GM23338 (cell line): ENCODE data around the gene RNF20. TPM values are rescaled to one million over a fixed set of nuclear protein-coding genes. Genes with fewer than 3 reads are reported as not detected.

ENCODE experiments used
- ATAC-seq: fragments of 200-7000 bp; cut with Tn5 transposase; 3 replicates; pipeline ENCODE4 v1.9.1; 2020
- DNase-seq: peaks from one replicate; pipeline ENCODE4 v3.0.0-alpha.2; 2015; ENCODE audit warnings: low spot score
- H2AFZ ChIP-seq: fragments of 200-600 bp; sonication (generic); 2 replicates; pipeline ENCODE4 v1.8.0; 2016; ENCODE audit warnings: antibody characterized with exemption, mild to moderate bottlenecking, moderate library complexity
- H3F3A ChIP-seq: fragments of 200-600 bp; sonication (generic); replicated peaks from 2 replicates; pipeline ENCODE4 v1.8.0; 2017; ENCODE audit warnings: antibody characterized with exemption, mixed run types, low read depth
- H3K27ac ChIP-seq: fragments of 200-600 bp; sonication (generic); 2 replicates; pipeline ENCODE4 v1.6.1; 2016; ENCODE audit warnings: low read depth
- H3K27me3 ChIP-seq: fragments of 200-600 bp; sonication (generic); 2 replicates; pipeline ENCODE4 v1.8.0; 2016; ENCODE audit warnings: mild to moderate bottlenecking, mixed run types, moderate library complexity; ENCODE audit not compliant: insufficient read depth
- H3K36me3 ChIP-seq: fragments of 200-600 bp; sonication (generic); 2 replicates; pipeline ENCODE4 v1.8.0; 2016; ENCODE audit warnings: mild to moderate bottlenecking; ENCODE audit not compliant: insufficient read depth
- H3K4me1 ChIP-seq: fragments of 200-600 bp; sonication (generic); 2 replicates; pipeline ENCODE4 v1.8.0; 2016; ENCODE audit warnings: mild to moderate bottlenecking, moderate library complexity; ENCODE audit not compliant: insufficient read depth
- H3K4me2 ChIP-seq: fragments of 200-600 bp; sonication (generic); 2 replicates; pipeline ENCODE4 v1.7.1; 2017; ENCODE audit warnings: mixed run types
- H3K4me3 ChIP-seq: fragments of 200-600 bp; sonication (generic); 2 replicates; pipeline ENCODE4 v1.6.1; 2016; ENCODE audit warnings: mixed run types
- H3K79me2 ChIP-seq: fragments of 200-600 bp; sonication (generic); replicated peaks from 2 replicates; pipeline ENCODE4 v1.8.0; 2017; ENCODE audit warnings: mild to moderate bottlenecking; ENCODE audit not compliant: insufficient read depth
- H3K9me2 ChIP-seq: fragments of 200-600 bp; sonication (generic); 2 replicates; pipeline ENCODE4 v1.8.0; 2017; ENCODE audit not compliant: insufficient read depth
- H4K20me1 ChIP-seq: fragments of 200-600 bp; sonication (generic); replicated peaks from 2 replicates; pipeline ENCODE4 v1.8.0; 2017; ENCODE audit warnings: mild to moderate bottlenecking; ENCODE audit not compliant: insufficient read depth
- H3K27ac Mint-ChIP-seq: 2 replicates; pipeline ENCODE4 v1.8.0; 2020; ENCODE audit warnings: inconsistent platforms, mild to moderate bottlenecking, moderate library complexity, mixed read lengths
- H3K27me3 Mint-ChIP-seq: 3 replicates; pipeline ENCODE4 v1.8.0; 2022; ENCODE audit warnings: low read depth, mild to moderate bottlenecking, moderate library complexity, mixed read lengths, inconsistent platforms; ENCODE audit not compliant: insufficient read depth, poor library complexity
- H3K36me3 Mint-ChIP-seq: 3 replicates; pipeline ENCODE4 v1.8.0; 2021; ENCODE audit warnings: low read depth, mild to moderate bottlenecking, inconsistent platforms, moderate library complexity, mixed read lengths
- H3K4me1 Mint-ChIP-seq: 3 replicates; pipeline ENCODE4 v1.8.0; 2020; ENCODE audit warnings: mild to moderate bottlenecking, inconsistent platforms, mixed read lengths
- H3K4me3 Mint-ChIP-seq: 3 replicates; pipeline ENCODE4 v1.8.0; 2021; ENCODE audit warnings: moderate library complexity, mild to moderate bottlenecking, inconsistent platforms, mixed read lengths
- H3K9me3 Mint-ChIP-seq: 3 replicates; pipeline ENCODE4 v1.8.0; 2020; ENCODE audit warnings: moderate library complexity, mild to moderate bottlenecking, inconsistent platforms, mixed read lengths
- CREB1 ChIP-seq: fragments of 250-450 bp; sonication (Bioruptor Pico); IDR thresholded peaks from 2 replicates; pipeline ENCODE4 v1.5.0; 2020; ENCODE audit warnings: low read depth, mild to moderate bottlenecking, moderate library complexity
- CTCF ChIP-seq, 2 experiments: fragments of 200-600 bp in 1 of 2; sonication (generic) in 1 of 2; conservative IDR thresholded peaks; 2 replicates each; pipeline versions ENCODE4 v1.5.1 to v1.6.1; 2016 to 2017; ENCODE audit warnings: antibody characterized with exemption in 2 of 2, low read depth in 2 of 2, mild to moderate bottlenecking in 2 of 2, moderate library complexity in 1 of 2
- ETS1 ChIP-seq: IDR thresholded peaks from 2 replicates; pipeline ENCODE4 v1.6.1; 2016; ENCODE audit warnings: antibody characterized with exemption
- EZH2 ChIP-seq: fragments of 200-600 bp; sonication (generic); IDR thresholded peaks from one replicate; pipeline ENCODE4 v1.8.0; 2017; ENCODE audit warnings: antibody characterized with exemption, mild to moderate bottlenecking, low read depth; ENCODE audit not compliant: unreplicated experiment
- EZH2phosphoT487 ChIP-seq: fragments of 200-600 bp; sonication (generic); IDR thresholded peaks from one replicate; pipeline ENCODE4 v1.8.1; 2018; ENCODE audit warnings: antibody characterized with exemption; ENCODE audit not compliant: unreplicated experiment
- JUNB ChIP-seq: IDR thresholded peaks from one replicate; pipeline ENCODE4 v1.6.1; 2016; ENCODE audit warnings: antibody characterized with exemption; ENCODE audit not compliant: unreplicated experiment
- NANOG ChIP-seq: IDR thresholded peaks from 2 replicates; pipeline ENCODE4 v1.6.1; 2016; ENCODE audit warnings: antibody characterized with exemption, borderline replicate concordance
- POLR2AphosphoS5 ChIP-seq: IDR thresholded peaks from 2 replicates; pipeline ENCODE4 v1.6.1; 2016; ENCODE audit warnings: antibody characterized with exemption, low read depth
- REST ChIP-seq: IDR thresholded peaks from one replicate; pipeline ENCODE4 v1.6.1; 2018; ENCODE audit warnings: antibody characterized with exemption; ENCODE audit not compliant: unreplicated experiment
- STAT1 ChIP-seq: IDR thresholded peaks from one replicate; pipeline ENCODE4 v1.6.1; 2016; ENCODE audit warnings: antibody characterized with exemption; ENCODE audit not compliant: unreplicated experiment
- ZNF114 ChIP-seq: fragments of 250-450 bp; sonication (Bioruptor Pico); IDR thresholded peaks from 2 replicates; pipeline ENCODE4 v1.5.0; 2020; ENCODE audit warnings: mild to moderate bottlenecking, moderate library complexity
- ZNF331 ChIP-seq: fragments of 250-450 bp; sonication (Bioruptor Pico); IDR thresholded peaks from 2 replicates; pipeline ENCODE4 v1.5.0; 2020; ENCODE audit warnings: low read depth, mild to moderate bottlenecking, moderate library complexity
- polyA plus RNA-seq: library from polyadenylated mRNA; unstranded; fragments of >200 nt; fragmentation: Nextera tagmentation; extraction: Ambion mirVana; gene quantifications from 2 replicates; pipeline ENCODE4 v1.2.1, GENCODE V29; 2016
- total RNA-seq: library from RNA; depleted of rRNA; stranded (reverse); fragments of >200 nt; shearing (Covaris generic); gene quantifications from 2 replicates; pipeline ENCODE4 v1.2.3, GENCODE V29; 2014

Gene RNF20
- total and polyA plus RNA-seq, 2 experiments from 2014 or later: 33.6 to 36.2 TPM

GRCh38 chr9:101528015-101528414 lies 5.6 kb upstream of the RNF20 start:
- Mint-ChIP-seq H3K9me3 (no peaks in the 10 kb centered on the region; the same call in 1 of the 3 replicates), H3K4me1 (peaks cover 22% of the 10 kb centered on the region), H3K4me3 (no peak overlapping the region), H3K36me3 (no peaks in the 10 kb centered on the region; the same call in 2 of the 3 replicates), H3K27me3 (no peaks in the 10 kb centered on the region), H3K27ac (no peak overlapping the region)
- peaks cover 4% of the 10 kb centered on the region for H3K4me1 ChIP-seq
- TF ChIP-seq CTCF (conservative IDR thresholded peaks at IDR 0.05; ENCODE audit: low read depth in 2 of 2) (no peak), ETS1 (no peak), STAT1 (no peak), ZNF114 (no peak), REST (no peak), CREB1 (CRISPR knock-in tag) (no peak), EZH2 (no peak)
- H3K27me3 ChIP-seq: no peaks in the 10 kb centered on the region
- ATAC-seq: no peak
- H3F3A ChIP-seq: no peaks in the 10 kb centered on the region
- no peaks in the 10 kb centered on the region for H3K36me3 ChIP-seq
- H3K27ac ChIP-seq: no peak overlapping the region
- H3K4me2 ChIP-seq: no peak overlapping the region
- no peaks in the 10 kb centered on the region for H4K20me1 ChIP-seq
- no peak overlapping the region for H2AFZ ChIP-seq
- no peaks in the 10 kb centered on the region for H3K9me2 ChIP-seq
- no peak overlapping the region for H3K4me3 ChIP-seq
- no peaks in the 10 kb centered on the region for H3K79me2 ChIP-seq
- no peak for DNase-seq

- DNase-seq (peak; percentile 89), ATAC-seq (peak; percentile 42)
- H3K4me1 Mint-ChIP-seq: peaks cover 9% of the 10 kb centered on the region
- H3K27me3 ChIP-seq: no peaks in the 10 kb centered on the region
- no peaks in the 10 kb centered on the region for H3F3A ChIP-seq
- no peak overlapping the region for H3K27ac ChIP-seq
- H3K9me2 ChIP-seq: no peaks in the 10 kb centered on the region
- no peak overlapping the region for H3K4me3 ChIP-seq
- no peak overlapping the region for H3K4me2 ChIP-seq
- H3K36me3 ChIP-seq: no peaks in the 10 kb centered on the region
- peaks cover 14% of the 10 kb centered on the region for H3K79me2 ChIP-seq
- peaks cover 7% of the 10 kb centered on the region for H3K27me3 Mint-ChIP-seq
- no peaks in the 10 kb centered on the region for H3K9me3 Mint-ChIP-seq
- no peak for TF ChIP-seq ETS1
- TF ChIP-seq POLR2AphosphoS5: no peak
- no peak for TF ChIP-seq ZNF331
- TF ChIP-seq CTCF (conservative IDR thresholded peaks at IDR 0.05; ENCODE audit: low read depth in 2 of 2): peak; percentile 94
- TF ChIP-seq STAT1: no peak
- no peak for TF ChIP-seq JUNB
- no peak for TF ChIP-seq NANOG
- no peak for TF ChIP-seq EZH2phosphoT487
- TF ChIP-seq CREB1 (CRISPR knock-in tag): no peak
- no peaks in the 10 kb centered on the region; the same call in 2 of the 3 replicates for H3K36me3 Mint-ChIP-seq
- H3K4me1 ChIP-seq: peaks cover 9% of the 10 kb centered on the region
- no peak overlapping the region for H3K4me3 Mint-ChIP-seq
- no peak overlapping the region for H2AFZ ChIP-seq
- H4K20me1 ChIP-seq: no peaks in the 10 kb centered on the region
- no peak overlapping the region for H3K27ac Mint-ChIP-seq
Measured at GRCh38 chr9:101530076-101530711, 3.5 kb upstream of the RNF20 start.
